MM.1S (cell line): ENCODE data around the gene HSD17B13.
"Not testable (repeated sequence)": the region's sequence is repeated elsewhere in the genome, so short reads cannot be mapped to it uniquely, and the experiment has no call there.

ENCODE experiments used
- DNase-seq: peaks from one replicate; pipeline ENCODE4 v3.0.0-alpha.2; 2015
- H2AFZ ChIP-seq: fragments of 300-600 bp; sonication (generic); 2 replicates; pipeline ENCODE4 v1.6.0; 2016; ENCODE audit warnings: antibody characterized with exemption, low read length
- H3F3A ChIP-seq: fragments of 300-600 bp; sonication (generic); 2 replicates; pipeline ENCODE4 v1.6.1; 2016; ENCODE audit warnings: mild to moderate bottlenecking, antibody characterized with exemption, low read length, moderate library complexity, mixed read lengths; ENCODE audit not compliant: insufficient read depth
- H3K27ac ChIP-seq: fragments of 300-600 bp; sonication (generic); 2 replicates; pipeline ENCODE4 v1.5.1; 2016; ENCODE audit warnings: mild to moderate bottlenecking, low read length
- H3K27me3 ChIP-seq: fragments of 300-600 bp; sonication (generic); replicated peaks from 2 replicates; pipeline ENCODE4 v1.6.0; 2016; ENCODE audit warnings: low read length; ENCODE audit not compliant: insufficient read depth
- H3K36me3 ChIP-seq: fragments of 300-600 bp; sonication (generic); replicated peaks from 2 replicates; pipeline ENCODE4 v1.6.1; 2016; ENCODE audit warnings: mild to moderate bottlenecking, low read length, mixed read lengths; ENCODE audit not compliant: insufficient read depth
- H3K4me1 ChIP-seq: fragments of 300-600 bp; sonication (generic); 2 replicates; pipeline ENCODE4 v1.6.1; 2016; ENCODE audit warnings: low read length, mixed read lengths
- H3K4me2 ChIP-seq: fragments of 300-600 bp; sonication (generic); 2 replicates; pipeline ENCODE4 v1.6.0; 2016; ENCODE audit warnings: low read depth, low read length
- H3K4me3 ChIP-seq: fragments of 300-600 bp; sonication (generic); 2 replicates; pipeline ENCODE4 v1.5.1; 2016; ENCODE audit warnings: low read length, mixed read lengths
- H3K79me2 ChIP-seq: fragments of 300-600 bp; sonication (generic); 2 replicates; pipeline ENCODE4 v1.6.1; 2016; ENCODE audit warnings: mixed run types, low read length, mixed read lengths
- H3K9ac ChIP-seq: fragments of 300-600 bp; sonication (generic); 2 replicates; pipeline ENCODE4 v1.6.1; 2016; ENCODE audit warnings: low read length, mixed read lengths
- H3K9me2 ChIP-seq: fragments of 300-600 bp; sonication (generic); replicated peaks from 2 replicates; pipeline ENCODE4 v1.6.1; 2016; ENCODE audit warnings: mild to moderate bottlenecking, low read length, mixed read lengths; ENCODE audit not compliant: insufficient read depth
- H3K9me3 ChIP-seq: fragments of 300-600 bp; sonication (generic); replicated peaks from 2 replicates; pipeline ENCODE4 v1.6.1; 2016; ENCODE audit warnings: mild to moderate bottlenecking, low read length, mixed read lengths; ENCODE audit not compliant: insufficient read depth
- H4K20me1 ChIP-seq: fragments of 300-600 bp; sonication (generic); 2 replicates; pipeline ENCODE4 v1.6.1; 2016; ENCODE audit warnings: mild to moderate bottlenecking, low read length, moderate library complexity, mixed read lengths; ENCODE audit not compliant: insufficient read depth
- EZH2 ChIP-seq: fragments of 300-600 bp; sonication (generic); optimal IDR thresholded peaks from 2 replicates; pipeline ENCODE3; 2017; ENCODE audit warnings: low read depth, mild to moderate bottlenecking, antibody characterized with exemption, low read length, mixed read lengths
- EZH2phosphoT487 ChIP-seq: fragments of 300-600 bp; sonication (generic); IDR thresholded peaks from 2 replicates; pipeline ENCODE4 v1.6.1; 2018; ENCODE audit warnings: antibody characterized with exemption, low read length
- TF ChIP-seq, protein P1 (sequence below): fragments of 300-600 bp; sonication (generic); IDR thresholded peaks from 2 replicates; pipeline ENCODE4 v1.5.1; 2016; ENCODE audit warnings: antibody characterized with exemption, low read length, mixed read lengths

The HSD17B13 gene

DNA sequence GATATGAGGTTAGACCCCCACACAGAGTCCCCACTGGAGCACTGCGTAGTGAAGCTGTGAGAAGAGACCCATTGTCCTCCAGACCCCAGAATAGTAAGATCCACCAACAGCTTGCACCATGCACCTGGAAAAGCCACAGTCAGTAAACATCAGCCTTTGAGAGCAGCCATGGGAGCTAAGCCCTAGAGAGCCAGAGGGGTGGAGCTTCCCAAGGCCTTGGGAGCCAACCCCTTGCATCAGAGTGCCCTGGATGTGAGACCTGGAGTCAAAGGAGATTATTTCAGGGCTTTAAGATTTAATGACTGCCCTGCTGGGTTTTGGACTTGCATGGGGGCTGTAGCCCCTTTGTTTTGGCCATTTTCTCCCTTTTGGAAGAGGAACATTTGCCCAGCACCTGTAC, 35.7 kb downstream of the HSD17B13 start:
- Histone ChIP-seq H3K9me3 (no peaks in the 10 kb centered on the region), H3K4me3 (no peak overlapping the region), H3K27ac (no peak overlapping the region), H3K9me2 (no peaks in the 10 kb centered on the region), H3K36me3 (no peaks in the 10 kb centered on the region), H3K4me1 (no peaks in the 10 kb centered on the region), H3K27me3 (no peaks in the 10 kb centered on the region), H2AFZ (no peak overlapping the region), H3K9ac (no peak overlapping the region), H3K79me2 (no peaks in the 10 kb centered on the region), H3K4me2 (no peak overlapping the region), H4K20me1 (no peaks in the 10 kb centered on the region), H3F3A (no peaks in the 10 kb centered on the region)
- no peak for DNase-seq
- TF ChIP-seq EZH2 = no peak

DNA sequence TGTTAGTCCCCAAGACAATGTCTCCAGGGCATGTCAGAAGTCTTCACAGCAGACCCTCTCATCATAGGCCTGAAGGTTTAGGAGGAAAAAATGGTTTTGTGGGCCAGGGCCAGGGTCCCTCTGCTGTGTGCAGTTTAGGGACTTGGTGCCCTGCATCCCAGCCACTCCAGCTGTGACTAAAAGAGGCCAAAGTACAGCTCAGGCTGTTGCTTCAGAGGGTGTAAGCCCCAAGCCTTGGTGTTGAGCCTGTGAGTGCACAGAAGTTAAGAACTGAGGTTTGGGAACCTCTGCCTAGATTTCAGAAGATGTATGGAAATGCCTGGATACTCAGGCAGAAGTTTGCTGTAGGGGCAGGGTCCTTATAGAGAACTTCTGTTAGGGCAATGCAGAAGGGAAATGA, 38.4 kb downstream of the HSD17B13 start:
- H3K27me3 ChIP-seq, H3K4me2 ChIP-seq, H3K4me1 ChIP-seq, H3K79me2 ChIP-seq, H3F3A ChIP-seq, H3K27ac ChIP-seq, H4K20me1 ChIP-seq, DNase-seq, H3K36me3 ChIP-seq, H3K9ac ChIP-seq, H3K9me3 ChIP-seq, H2AFZ ChIP-seq, H3K9me2 ChIP-seq, H3K4me3 ChIP-seq: not testable (repeated sequence)

DNA sequence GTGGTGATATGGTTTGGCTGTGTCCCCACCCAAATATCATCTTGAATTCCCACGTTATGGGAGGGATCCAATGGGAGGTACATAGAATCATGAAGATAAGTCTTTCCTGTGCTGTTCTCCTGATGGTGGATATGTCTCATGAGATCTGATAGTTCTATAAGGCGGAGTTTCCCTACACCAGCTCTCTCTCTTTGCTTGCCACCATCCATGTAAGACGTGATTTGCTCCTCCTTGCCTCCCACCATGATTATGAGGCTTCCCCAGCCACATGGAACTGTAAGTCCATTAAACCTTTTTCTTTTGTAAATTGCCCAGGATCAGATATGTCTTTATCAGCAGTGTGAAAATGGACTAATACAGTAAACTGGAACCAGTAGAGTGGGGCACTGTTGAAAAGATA, 39.5 kb downstream of the HSD17B13 start:
- TF ChIP-seq, protein P1, sequence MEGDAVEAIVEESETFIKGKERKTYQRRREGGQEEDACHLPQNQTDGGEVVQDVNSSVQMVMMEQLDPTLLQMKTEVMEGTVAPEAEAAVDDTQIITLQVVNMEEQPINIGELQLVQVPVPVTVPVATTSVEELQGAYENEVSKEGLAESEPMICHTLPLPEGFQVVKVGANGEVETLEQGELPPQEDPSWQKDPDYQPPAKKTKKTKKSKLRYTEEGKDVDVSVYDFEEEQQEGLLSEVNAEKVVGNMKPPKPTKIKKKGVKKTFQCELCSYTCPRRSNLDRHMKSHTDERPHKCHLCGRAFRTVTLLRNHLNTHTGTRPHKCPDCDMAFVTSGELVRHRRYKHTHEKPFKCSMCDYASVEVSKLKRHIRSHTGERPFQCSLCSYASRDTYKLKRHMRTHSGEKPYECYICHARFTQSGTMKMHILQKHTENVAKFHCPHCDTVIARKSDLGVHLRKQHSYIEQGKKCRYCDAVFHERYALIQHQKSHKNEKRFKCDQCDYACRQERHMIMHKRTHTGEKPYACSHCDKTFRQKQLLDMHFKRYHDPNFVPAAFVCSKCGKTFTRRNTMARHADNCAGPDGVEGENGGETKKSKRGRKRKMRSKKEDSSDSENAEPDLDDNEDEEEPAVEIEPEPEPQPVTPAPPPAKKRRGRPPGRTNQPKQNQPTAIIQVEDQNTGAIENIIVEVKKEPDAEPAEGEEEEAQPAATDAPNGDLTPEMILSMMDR = no peak
- TF ChIP-seq EZH2 (no peak), EZH2phosphoT487 (no peak)
- no peaks in the 10 kb centered on the region for H3K36me3 ChIP-seq
- no peaks in the 10 kb centered on the region for H4K20me1 ChIP-seq
- H3K27me3 ChIP-seq = no peaks in the 10 kb centered on the region
- no peaks in the 10 kb centered on the region for H3K9me3 ChIP-seq
- H3K27ac ChIP-seq = no peak overlapping the region
- DNase-seq = no peak
- H3K4me1 ChIP-seq = no peaks in the 10 kb centered on the region
- H3K9ac ChIP-seq = no peak overlapping the region
- no peak overlapping the region for H3K4me3 ChIP-seq
- no peak overlapping the region for H2AFZ ChIP-seq
- H3K79me2 ChIP-seq = no peaks in the 10 kb centered on the region
- no peaks in the 10 kb centered on the region for H3K9me2 ChIP-seq
- H3K4me2 ChIP-seq = no peak overlapping the region
- H3F3A ChIP-seq = no peaks in the 10 kb centered on the region

DNA sequence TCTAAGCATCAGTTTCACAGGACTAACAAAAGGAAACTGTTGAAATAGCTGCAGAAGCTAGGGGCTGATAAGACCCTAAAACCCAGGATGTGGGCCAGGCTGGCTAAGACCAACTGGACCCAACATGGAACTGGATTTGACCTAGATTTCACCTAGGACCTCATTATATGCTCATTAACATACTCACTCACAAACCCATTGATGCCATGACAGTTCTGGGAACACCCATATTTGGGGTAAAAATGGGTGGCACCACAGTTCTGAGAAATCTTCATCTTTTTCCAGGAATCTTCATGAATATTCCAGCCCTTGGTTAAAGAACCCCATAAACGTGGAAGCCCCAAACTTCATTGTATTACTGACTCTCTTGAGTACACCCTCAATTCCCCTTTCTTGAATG, 41.1 kb downstream of the HSD17B13 start:
- H3K4me3 ChIP-seq = no peak overlapping the region
- no peak overlapping the region for H3K4me2 ChIP-seq
- H3K79me2 ChIP-seq = no peaks in the 10 kb centered on the region
- H4K20me1 ChIP-seq = no peaks in the 10 kb centered on the region
- no peaks in the 10 kb centered on the region for H3F3A ChIP-seq
- no peaks in the 10 kb centered on the region for H3K4me1 ChIP-seq
- DNase-seq = no peak
- H3K9me2 ChIP-seq = no peaks in the 10 kb centered on the region
- no peaks in the 10 kb centered on the region for H3K9me3 ChIP-seq
- no peak overlapping the region for H3K9ac ChIP-seq
- no peaks in the 10 kb centered on the region for H3K36me3 ChIP-seq
- no peak overlapping the region for H2AFZ ChIP-seq
- no peaks in the 10 kb centered on the region for H3K27me3 ChIP-seq
- no peak overlapping the region for H3K27ac ChIP-seq
- no peak for TF ChIP-seq EZH2phosphoT487
- TF ChIP-seq, protein P1 = no peak
- TF ChIP-seq EZH2 = no peak
